Trophoblast cell (in vitro differentiated cells and primary cell): ENCODE results near the gene C1QL2.

Experiments used
- DNase-seq, 2 donors: peaks; one replicate each; pipeline ENCODE4 v3.0.0-alpha.2; 2016
- H2AFZ ChIP-seq: 2 replicates; pipeline ENCODE4 v1.6.1; 2013; ENCODE audit warnings: low read length, moderate library complexity, mild to moderate bottlenecking; ENCODE audit not compliant: insufficient read depth, poor library complexity
- H2AK5ac ChIP-seq: 2 replicates; pipeline ENCODE4 v1.6.1; 2013; ENCODE audit warnings: mild to moderate bottlenecking, low read length
- H2BK120ac ChIP-seq: 2 replicates; pipeline ENCODE4 v1.6.1; 2013; ENCODE audit warnings: low read length, mild to moderate bottlenecking, moderate library complexity; ENCODE audit not compliant: insufficient read depth, poor library complexity
- H2BK12ac ChIP-seq: 2 replicates; pipeline ENCODE4 v1.6.1; 2013; ENCODE audit warnings: mild to moderate bottlenecking, low read length, moderate library complexity
- H2BK5ac ChIP-seq: 2 replicates; pipeline ENCODE4 v1.6.1; 2013; ENCODE audit warnings: low read length, low read depth, moderate library complexity, mild to moderate bottlenecking; ENCODE audit not compliant: poor library complexity
- H3K14ac ChIP-seq: 2 replicates; pipeline ENCODE4 v1.6.1; 2013; ENCODE audit warnings: mild to moderate bottlenecking, low read length
- H3K18ac ChIP-seq: 2 replicates; pipeline ENCODE4 v1.6.1; 2013; ENCODE audit warnings: mild to moderate bottlenecking, low read length
- H3K23ac ChIP-seq: 2 replicates; pipeline ENCODE4 v1.6.1; 2013; ENCODE audit warnings: low read length
- H3K27ac ChIP-seq: 2 replicates; pipeline ENCODE4 v1.5.1; 2013; ENCODE audit warnings: low read depth, mild to moderate bottlenecking, inconsistent platforms, low read length, moderate library complexity
- H3K27me3 ChIP-seq: 2 replicates; pipeline ENCODE4 v1.6.1; 2013; ENCODE audit warnings: inconsistent platforms, mild to moderate bottlenecking, low read length, moderate library complexity; ENCODE audit not compliant: insufficient read depth
- H3K36me3 ChIP-seq, 2 experiments: 1 replicate in 1 of 2; 2 replicates in 1 of 2; pipeline ENCODE4 v1.6.1; 2013; ENCODE audit warnings: low read length in 2 of 2, mild to moderate bottlenecking in 2 of 2, moderate library complexity in 1 of 2; ENCODE audit not compliant: insufficient read depth in 2 of 2, control insufficient read depth in 1 of 2
- H3K4ac ChIP-seq: 2 replicates; pipeline ENCODE4 v1.6.1; 2013; ENCODE audit warnings: low read depth, mild to moderate bottlenecking, low read length, moderate library complexity
- H3K4me1 ChIP-seq, 2 experiments: 1 replicate in 1 of 2; 2 replicates in 1 of 2; pipeline ENCODE4 v1.6.1; 2013; ENCODE audit warnings: low read length in 2 of 2, mild to moderate bottlenecking in 2 of 2, moderate library complexity in 1 of 2; ENCODE audit not compliant: insufficient read depth in 2 of 2, control insufficient read depth in 1 of 2
- H3K4me2 ChIP-seq: 2 replicates; pipeline ENCODE4 v1.6.1; 2013; ENCODE audit warnings: inconsistent platforms, mild to moderate bottlenecking, low read length, moderate library complexity
- H3K4me3 ChIP-seq: 2 replicates; pipeline ENCODE4 v1.5.1; 2013; ENCODE audit warnings: mild to moderate bottlenecking, low read depth, low read length, inconsistent platforms
- H3K79me1 ChIP-seq: one replicate; pipeline ENCODE4 v1.6.1; 2013; ENCODE audit warnings: low read length
- H3K79me2 ChIP-seq: 2 replicates; pipeline ENCODE4 v1.6.1; 2013; ENCODE audit warnings: low read length, mild to moderate bottlenecking; ENCODE audit not compliant: control insufficient read depth, insufficient read depth, poor library complexity
- H3K9ac ChIP-seq: 2 replicates; pipeline ENCODE4 v1.6.1; 2013; ENCODE audit warnings: mild to moderate bottlenecking, low read length
- H3K9me3 ChIP-seq: 2 replicates; pipeline ENCODE4 v1.6.1; 2013; ENCODE audit warnings: low read depth, mild to moderate bottlenecking, control low read depth, inconsistent platforms, low read length; ENCODE audit not compliant: insufficient read depth
- H4K12ac ChIP-seq: 2 replicates; pipeline ENCODE4 v1.6.1; 2013; ENCODE audit warnings: low read depth, mild to moderate bottlenecking, low read length, moderate library complexity
- H4K8ac ChIP-seq: 2 replicates; pipeline ENCODE4 v1.6.1; 2013; ENCODE audit warnings: low read depth, mild to moderate bottlenecking, low read length, moderate library complexity
- H4K91ac ChIP-seq: one replicate; pipeline ENCODE4 v1.6.1; 2013; ENCODE audit warnings: low read depth, mild to moderate bottlenecking, low read length, moderate library complexity
- WGBS: extraction: QIAGEN DNeasy Blood & Tissue Kit; methylation state at CpG from one replicate; pipeline ENCODE4 v1.1.7; 2013; ENCODE audit warnings: missing lambda C conversion rate; ENCODE audit not compliant: insufficient read length, insufficient coverage; ENCODE audit errors: extremely low coverage; 5-methylcytosine and 5-hydroxymethylcytosine counted together

The C1QL2 gene

GRCh38 chr2:119114266-119114665 is 44.3 kb downstream of the C1QL2 start:
- peaks cover 5% of the 10 kb centered on the region for H3K9me3 ChIP-seq
- H2BK12ac ChIP-seq: no peak overlapping the region
- H3K27ac ChIP-seq: no peak overlapping the region
- no peak overlapping the region for H3K4ac ChIP-seq
- H3K23ac ChIP-seq: no peak overlapping the region
- H3K36me3 ChIP-seq: no peaks in the 10 kb centered on the region
- H3K27me3 ChIP-seq: no peaks in the 10 kb centered on the region
- no peak overlapping the region for H3K4me2 ChIP-seq
- H4K91ac ChIP-seq: no peak overlapping the region
- H3K18ac ChIP-seq: no peak overlapping the region
- no peaks in the 10 kb centered on the region for H3K4me1 ChIP-seq
- H4K12ac ChIP-seq: no peak overlapping the region
- no peak overlapping the region for H3K9ac ChIP-seq
- DNase-seq: no peak
- H3K14ac ChIP-seq: no peak overlapping the region
- H3K79me1 ChIP-seq: no peaks in the 10 kb centered on the region
- H2BK5ac ChIP-seq: no peak overlapping the region
- H2AFZ ChIP-seq: no peak overlapping the region
- H3K79me2 ChIP-seq: no peaks in the 10 kb centered on the region
- H3K4me3 ChIP-seq: no peak overlapping the region
- no peak overlapping the region for H4K8ac ChIP-seq
- no CpG with 5 or more reads among the region's 3 CpGs for WGBS
- no peak overlapping the region for H2AK5ac ChIP-seq
- no peak overlapping the region for H2BK120ac ChIP-seq

- Histone ChIP-seq H2BK12ac (no peak overlapping the region), H3K4me1 (no peaks in the 10 kb centered on the region), H2AK5ac (no peak overlapping the region), H3K23ac (no peak overlapping the region), H3K4ac (no peak overlapping the region), H3K79me1 (no peaks in the 10 kb centered on the region), H4K12ac (no peak overlapping the region), H3K4me3 (peak overlapping the region; percentile 9), H2BK120ac (no peak overlapping the region), H3K9me3 (peaks cover 5% of the 10 kb centered on the region), H3K36me3 (no peaks in the 10 kb centered on the region), H3K14ac (no peak overlapping the region), H3K18ac (no peak overlapping the region), H2AFZ (no peak overlapping the region), H4K8ac (no peak overlapping the region), H3K79me2 (no peaks in the 10 kb centered on the region), H3K4me2 (no peak overlapping the region), H3K27ac (no peak overlapping the region), H2BK5ac (no peak overlapping the region), H4K91ac (no peak overlapping the region), H3K27me3 (no peaks in the 10 kb centered on the region), H3K9ac (no peak overlapping the region)
- DNase-seq: no peak
- WGBS: no CpG with 5 or more reads among the region's 4 CpGs
Measured at GRCh38 chr2:119113489-119113770, 45.1 kb downstream of the C1QL2 start.

GRCh38 chr2:119112770-119113488 is 45.6 kb downstream of the C1QL2 start:
- no peaks in the 10 kb centered on the region for H3K27me3 ChIP-seq
- H4K91ac ChIP-seq: no peak overlapping the region
- no peak overlapping the region for H3K4me2 ChIP-seq
- no peak overlapping the region for H3K27ac ChIP-seq
- H2AK5ac ChIP-seq: no peak overlapping the region
- WGBS: no CpG with 5 or more reads among the region's 10 CpGs
- no peaks in the 10 kb centered on the region for H3K4me1 ChIP-seq
- no peak overlapping the region for H2BK12ac ChIP-seq
- no peak overlapping the region for H3K4ac ChIP-seq
- H2BK120ac ChIP-seq: no peak overlapping the region
- H2BK5ac ChIP-seq: no peak overlapping the region
- no peak overlapping the region for H4K12ac ChIP-seq
- H3K79me2 ChIP-seq: no peaks in the 10 kb centered on the region
- no peak overlapping the region for H3K9ac ChIP-seq
- no peak overlapping the region for H3K23ac ChIP-seq
- H2AFZ ChIP-seq: no peak overlapping the region
- H4K8ac ChIP-seq: no peak overlapping the region
- peaks cover 5% of the 10 kb centered on the region for H3K9me3 ChIP-seq
- no peak overlapping the region for H3K4me3 ChIP-seq
- no peak overlapping the region for H3K18ac ChIP-seq
- no peak for DNase-seq
- H3K14ac ChIP-seq: no peak overlapping the region
- no peaks in the 10 kb centered on the region for H3K79me1 ChIP-seq
- no peaks in the 10 kb centered on the region for H3K36me3 ChIP-seq

- Histone ChIP-seq H3K23ac (no peak overlapping the region), H3K14ac (no peak overlapping the region), H2AFZ (no peak overlapping the region), H2BK120ac (no peak overlapping the region), H3K79me1 (no peaks in the 10 kb centered on the region), H2BK12ac (no peak overlapping the region), H3K18ac (no peak overlapping the region), H4K8ac (no peak overlapping the region), H3K9me3 (peaks cover 5% of the 10 kb centered on the region), H4K12ac (no peak overlapping the region), H3K9ac (no peak overlapping the region), H2BK5ac (no peak overlapping the region), H2AK5ac (no peak overlapping the region), H3K27me3 (no peaks in the 10 kb centered on the region), H3K4ac (no peak overlapping the region), H4K91ac (no peak overlapping the region), H3K4me3 (no peak overlapping the region), H3K4me2 (no peak overlapping the region), H3K27ac (no peak overlapping the region), H3K36me3 (no peaks in the 10 kb centered on the region), H3K79me2 (no peaks in the 10 kb centered on the region), H3K4me1 (no peaks in the 10 kb centered on the region)
- no peak for DNase-seq
- WGBS: no CpG with 5 or more reads among the region's 3 CpGs
Measured at GRCh38 chr2:119112230-119112629, 46.3 kb downstream of the C1QL2 start.
